IMR-90 (cell line): Measurements from ENCODE around the gene SHE. TPM values are rescaled to one million over a fixed set of nuclear protein-coding genes. Genes with fewer than 3 reads are reported as not detected.

Source experiments
- ATAC-seq: fragments of 200-7000 bp; cut with Tn5 transposase; 2 replicates; pipeline ENCODE4 v1.9.1; 2020; ENCODE audit warnings: low read depth, mild to moderate bottlenecking, moderate library complexity
- BruUV-seq: library from RNA; stranded (reverse); fragments of 400-500 nt; replicated peaks from 2 replicates; lab custom pipeline; 2021; lab: Mats Ljungman, UMichigan
- CTCF ChIA-PET: fragments of 300-600 bp; formaldehyde crosslinking; extraction: SDS; loops from one replicate; lab custom pipeline; 2021; ENCODE audit warnings: antibody characterized with exemption; lab: Yijun Ruan, JAX
- POLR2A ChIA-PET: fragments of 300-600 bp; sonication (Branson Sonifier 250); formaldehyde crosslinking; loops from one replicate; lab custom pipeline; 2022; ENCODE audit warnings: antibody characterized with exemption; ENCODE audit not compliant: unreplicated experiment; lab: Charles Lee
- DNase-seq: peaks from one replicate; pipeline ENCODE4 v3.0.0; 2013
- H2AFZ ChIP-seq: replicated peaks from 2 replicates; pipeline ENCODE3; 2013; ENCODE audit warnings: low read length, mild to moderate bottlenecking; ENCODE audit not compliant: poor library complexity
- H2AK5ac ChIP-seq: 2 replicates; pipeline ENCODE4 v1.6.1; 2013; ENCODE audit warnings: low read depth, low read length, inconsistent platforms
- H2AK9ac ChIP-seq: replicated peaks from 2 replicates; pipeline ENCODE3; 2013; ENCODE audit warnings: mild to moderate bottlenecking, low read depth, low read length, moderate library complexity; ENCODE audit not compliant: poor library complexity
- H2BK120ac ChIP-seq: 2 replicates; pipeline ENCODE4 v1.6.1; 2013; ENCODE audit warnings: low read depth, low read length, inconsistent platforms
- H2BK15ac ChIP-seq: 3 replicates; pipeline ENCODE4 v1.6.1; 2013; ENCODE audit warnings: low read depth, low read length, inconsistent platforms
- H2BK20ac ChIP-seq: 2 replicates; pipeline ENCODE4 v1.6.1; 2013; ENCODE audit warnings: low read depth, mild to moderate bottlenecking, inconsistent platforms, low read length, moderate library complexity
- H2BK5ac ChIP-seq: 2 replicates; pipeline ENCODE4 v1.6.1; 2013; ENCODE audit warnings: mild to moderate bottlenecking, low read depth, low read length, inconsistent platforms; ENCODE audit not compliant: poor library complexity, severe bottlenecking
- H3K14ac ChIP-seq: replicated peaks from 2 replicates; pipeline ENCODE4 v1.6.1; 2013; ENCODE audit warnings: low read depth, low read length, inconsistent platforms
- H3K18ac ChIP-seq: 2 replicates; pipeline ENCODE4 v1.6.1; 2013; ENCODE audit warnings: low read depth, low read length, control low read depth
- H3K23ac ChIP-seq: 2 replicates; pipeline ENCODE4 v1.6.1; 2013; ENCODE audit warnings: low read depth, low read length, inconsistent platforms
- H3K27ac ChIP-seq: 2 replicates; pipeline ENCODE4 v1.5.1; 2013; ENCODE audit warnings: mild to moderate bottlenecking, control low read depth, low read length; ENCODE audit not compliant: insufficient read depth
- H3K27me3 ChIP-seq: 2 replicates; pipeline ENCODE4 v1.6.1; 2013; ENCODE audit warnings: low read length; ENCODE audit not compliant: control insufficient read depth, insufficient read depth
- H3K36me3 ChIP-seq: 2 replicates; pipeline ENCODE4 v1.6.1; 2013; ENCODE audit warnings: low read length, mixed read lengths; ENCODE audit not compliant: control insufficient read depth, insufficient read depth
- H3K4ac ChIP-seq: 2 replicates; pipeline ENCODE4 v1.6.1; 2013; ENCODE audit warnings: low read depth, low read length, inconsistent platforms
- H3K4me1 ChIP-seq: 2 replicates; pipeline ENCODE4 v1.6.1; 2013; ENCODE audit warnings: low read length, mixed read lengths; ENCODE audit not compliant: control insufficient read depth, insufficient read depth
- H3K4me2 ChIP-seq: 2 replicates; pipeline ENCODE4 v1.6.1; 2013; ENCODE audit warnings: low read depth, mild to moderate bottlenecking, control low read depth, low read length, moderate library complexity
- H3K4me3 ChIP-seq: 2 replicates; pipeline ENCODE4 v1.5.1; 2013; ENCODE audit warnings: low read depth, mild to moderate bottlenecking, control low read depth, low read length, moderate library complexity; ENCODE audit not compliant: insufficient read depth
- H3K56ac ChIP-seq: 2 replicates; pipeline ENCODE4 v1.6.1; 2013; ENCODE audit warnings: low read length, inconsistent platforms; ENCODE audit not compliant: insufficient read depth; ENCODE audit errors: extremely low read depth
- H3K79me1 ChIP-seq, 2 experiments: 2 replicates each; pipeline ENCODE4 v1.6.1; 2013; ENCODE audit warnings: low read length in 2 of 2, inconsistent platforms in 1 of 2, low read depth in 1 of 2
- H3K9ac ChIP-seq: 2 replicates; pipeline ENCODE4 v1.6.1; 2013; ENCODE audit warnings: low read depth, low read length, control low read depth
- H3K9me1 ChIP-seq: 2 replicates; pipeline ENCODE4 v1.6.1; 2013; ENCODE audit warnings: low read length, inconsistent platforms; ENCODE audit not compliant: insufficient read depth
- H3K9me3 ChIP-seq: 2 replicates; pipeline ENCODE4 v1.6.1; 2013; ENCODE audit warnings: low read length; ENCODE audit not compliant: control insufficient read depth, insufficient read depth
- H4K20me1 ChIP-seq: 2 replicates; pipeline ENCODE4 v1.6.1; 2013; ENCODE audit warnings: low read length, inconsistent platforms; ENCODE audit not compliant: insufficient read depth
- H4K5ac ChIP-seq: 2 replicates; pipeline ENCODE4 v1.6.1; 2013; ENCODE audit warnings: mild to moderate bottlenecking, low read depth, low read length, control low read depth
- H4K8ac ChIP-seq, 2 experiments: 2 replicates each; pipeline ENCODE4 v1.6.1; 2013; ENCODE audit warnings: low read depth in 2 of 2, low read length in 2 of 2, control low read depth in 1 of 2, inconsistent platforms in 1 of 2
- H4K91ac ChIP-seq: 2 replicates; pipeline ENCODE4 v1.6.1; 2013; ENCODE audit warnings: low read depth, low read length, inconsistent platforms; ENCODE audit not compliant: insufficient read depth
- BHLHE40 ChIP-seq: fragments of 150-350 bp; IDR thresholded peaks from 2 replicates; pipeline ENCODE4 v1.6.1; 2016; ENCODE audit warnings: mild to moderate bottlenecking, low read depth, low read length
- CEBPB ChIP-seq: IDR thresholded peaks from 2 replicates; pipeline ENCODE4 v1.6.1; 2012; ENCODE audit warnings: low read depth, low read length, improper control_type of control experiment
- CHD1 ChIP-seq: IDR thresholded peaks from 2 replicates; pipeline ENCODE4 v1.6.1; 2012; ENCODE audit warnings: low read depth, low read length, improper control_type of control experiment
- CTCF ChIP-seq: conservative IDR thresholded peaks from 2 replicates; pipeline ENCODE4 v1.5.1; 2012; ENCODE audit warnings: mild to moderate bottlenecking, low read depth, low read length, improper control_type of control experiment
- ELK1 ChIP-seq: fragments of 150-350 bp; IDR thresholded peaks from 2 replicates; pipeline ENCODE4 v1.6.1; 2016; ENCODE audit warnings: low read depth, mild to moderate bottlenecking, low read length, moderate library complexity, borderline replicate concordance
- FOS ChIP-seq: fragments of 150-350 bp; IDR thresholded peaks from 2 replicates; pipeline ENCODE4 v1.6.1; 2016; ENCODE audit warnings: low read depth, low read length
- MAFK ChIP-seq: IDR thresholded peaks from 2 replicates; pipeline ENCODE4 v1.6.1; 2012; ENCODE audit warnings: low read depth, low read length, improper control_type of control experiment
- MAZ ChIP-seq: IDR thresholded peaks from 2 replicates; pipeline ENCODE4 v1.6.1; 2012; ENCODE audit warnings: low read depth, mild to moderate bottlenecking, low read length, improper control_type of control experiment, moderate library complexity, borderline replicate concordance
- MXI1 ChIP-seq: IDR thresholded peaks from 2 replicates; pipeline ENCODE4 v1.6.1; 2012; ENCODE audit warnings: low read depth, mild to moderate bottlenecking, low read length, moderate library complexity, borderline replicate concordance
- NFE2L2 ChIP-seq: fragments of 150-350 bp; IDR thresholded peaks from 2 replicates; pipeline ENCODE4 v1.6.1; 2016; ENCODE audit warnings: low read depth, mild to moderate bottlenecking, low read length
- POLR2A ChIP-seq: IDR thresholded peaks from 2 replicates; pipeline ENCODE4 v1.6.1; 2012; ENCODE audit warnings: mild to moderate bottlenecking, low read depth, low read length
- RAD21 ChIP-seq: IDR thresholded peaks from 2 replicates; pipeline ENCODE4 v1.6.1; 2012; ENCODE audit warnings: low read length, improper control_type of control experiment
- RCOR1 ChIP-seq: IDR thresholded peaks from 2 replicates; pipeline ENCODE4 v1.6.1; 2012; ENCODE audit warnings: mild to moderate bottlenecking, low read length, improper control_type of control experiment; ENCODE audit not compliant: insufficient replicate concordance
- RFX5 ChIP-seq: IDR thresholded peaks from 2 replicates; pipeline ENCODE4 v1.8.0; 2012; ENCODE audit warnings: low read depth, mild to moderate bottlenecking, low read length, moderate library complexity
- SMC3 ChIP-seq: fragments of 150-350 bp; IDR thresholded peaks from 2 replicates; pipeline ENCODE4 v1.6.1; 2016; ENCODE audit warnings: low read depth, mild to moderate bottlenecking, antibody characterized with exemption, low read length, moderate library complexity
- USF2 ChIP-seq: fragments of 150-350 bp; IDR thresholded peaks from 2 replicates; pipeline ENCODE4 v1.6.1; 2017; ENCODE audit warnings: mild to moderate bottlenecking, antibody characterized with exemption, low read length, low read depth
- WGBS, 2 experiments: methylation state at CpG; one replicate each; pipeline versions ENCODE4 v1.1.5 to v1.1.7; 2013; ENCODE audit warnings: missing lambda C conversion rate in 2 of 2; ENCODE audit not compliant: insufficient read length in 1 of 2; ENCODE audit errors: extremely low coverage in 2 of 2; 5-methylcytosine and 5-hydroxymethylcytosine counted together
- dilution Hi-C: fragments of 300-500 bp; cut with HindIII; formaldehyde crosslinking; loops from one replicate; pipeline ENCODE4 v1.14.3; 2018; ENCODE audit warnings: low sequenced_read_pairs; ENCODE audit not compliant: unreplicated experiment
- in situ Hi-C: fragments of 300-500 bp; cut with MboI; formaldehyde crosslinking; loops from 3 replicates; pipeline ENCODE4 v1.14.3; 2019; ENCODE audit warnings: low sequenced_read_pairs, inconsistent platforms, mixed read lengths
- intact Hi-C: fragments of 100-400 bp; cut with micrococcal nuclease; formaldehyde crosslinking; loops from 2 replicates; pipeline ENCODE4 v1.10.0; 2022
- polyA plus RNA-seq, 3 experiments: library from polyadenylated mRNA; depleted of rRNA; stranded (reverse); fragments of >200 nt; gene quantifications; 2 replicates each; pipeline ENCODE4 v1.2.3, GENCODE V29; 2012; ENCODE audit warnings: low replicate concordance in 1 of 3
- total RNA-seq: library from RNA; depleted of rRNA; stranded (reverse); fragments of >200 nt; gene quantifications from 2 replicates; pipeline ENCODE4 v1.2.3, GENCODE V29; 2012

Gene SHE
- total and polyA plus RNA-seq, 2 of the 4 experiments (the other 2 are of a cell fraction), result not detected

DNA sequence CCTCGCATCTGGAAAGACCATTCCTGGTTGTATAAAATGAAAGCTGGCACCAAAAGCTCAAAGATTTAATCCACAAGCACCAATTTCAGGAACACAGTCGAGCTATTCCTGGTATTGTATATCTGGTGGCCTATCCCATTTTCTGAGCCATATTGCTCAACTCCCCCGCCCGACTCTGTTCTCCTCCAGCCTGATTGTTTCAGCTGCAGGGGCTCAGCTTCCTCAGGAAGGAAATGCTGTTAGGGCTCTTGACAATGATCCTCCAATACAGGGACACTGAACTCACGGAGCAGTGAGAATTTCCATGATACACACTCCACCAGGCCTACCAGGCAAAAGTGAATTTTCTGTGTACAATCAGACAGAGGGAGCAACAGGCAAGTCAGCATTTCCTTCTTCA, 17.1 kb downstream of the SHE start:
- Histone ChIP-seq H3K4me2 (no peak overlapping the region), H3K56ac (no peak overlapping the region), H3K14ac (no peak overlapping the region), H3K9me3 (no peaks in the 10 kb centered on the region), H3K9me1 (peaks cover 5% of the 10 kb centered on the region), H3K79me1 (no peaks in the 10 kb centered on the region), H3K4me3 (no peak overlapping the region), H4K91ac (no peak overlapping the region), H4K20me1 (peaks cover 4% of the 10 kb centered on the region; the same call in 1 of the 2 replicates), H3K36me3 (no peaks in the 10 kb centered on the region), H2AFZ (no peak overlapping the region), H2BK20ac (no peak overlapping the region), H3K4ac (no peak overlapping the region), H2AK9ac (no peak overlapping the region), H3K27me3 (peaks cover 39% of the 10 kb centered on the region), H4K8ac (no peak overlapping the region), H3K9ac (no peak overlapping the region), H2BK120ac (no peak overlapping the region), H2BK5ac (no peak overlapping the region), H3K27ac (no peak overlapping the region), H4K5ac (no peak overlapping the region), H3K4me1 (peaks cover 3% of the 10 kb centered on the region; the same call in 1 of the 2 replicates), H3K23ac (no peak overlapping the region), H2AK5ac (no peak overlapping the region), H3K18ac (no peak overlapping the region), H2BK15ac (no peak overlapping the region)
- CTCF ChIA-PET, result interaction anchor here (0.6 to 3.4 kb wide), 3 partner anchors 62 to 683 kb away, joined by 3 to 11 read pairs (median 5); no protein-coding TSS in a partner anchor
- POLR2A ChIA-PET, result no interaction called here
- intact Hi-C loops, result no loop called here
- BruUV-seq, result no TSS peak
- no peak for ATAC-seq
- dilution Hi-C loops, result no loop called here
- no peak for DNase-seq
- in situ Hi-C loops, result loop anchor here (5.0 kb wide), 1 partner anchor 62 kb away; no protein-coding TSS in a partner anchor
- TF ChIP-seq USF2, result no peak
- no peak for TF ChIP-seq CEBPB
- no peak for TF ChIP-seq MAZ
- TF ChIP-seq SMC3, result no peak
- no peak for TF ChIP-seq ELK1
- TF ChIP-seq RCOR1, result no peak
- no peak for TF ChIP-seq NFE2L2
- no peak for TF ChIP-seq CHD1
- no peak for TF ChIP-seq POLR2A
- no peak for TF ChIP-seq BHLHE40
- no peak for TF ChIP-seq RAD21
- no peak for TF ChIP-seq FOS
- no peak for TF ChIP-seq MAFK
- no peak for TF ChIP-seq CTCF
- TF ChIP-seq MXI1, result no peak
- TF ChIP-seq RFX5, result no peak
- 67% methylated on average over 2 of the region's 5 CpGs; no CpG with 5 or more reads in 1 of the 2 experiments for WGBS, 2 experiments
